ENCODE results near the gene FAM222A.
A peak's percentile ranks its signal among the peaks of the same experiment; 100 is the strongest.

The FAM222A gene

DNA sequence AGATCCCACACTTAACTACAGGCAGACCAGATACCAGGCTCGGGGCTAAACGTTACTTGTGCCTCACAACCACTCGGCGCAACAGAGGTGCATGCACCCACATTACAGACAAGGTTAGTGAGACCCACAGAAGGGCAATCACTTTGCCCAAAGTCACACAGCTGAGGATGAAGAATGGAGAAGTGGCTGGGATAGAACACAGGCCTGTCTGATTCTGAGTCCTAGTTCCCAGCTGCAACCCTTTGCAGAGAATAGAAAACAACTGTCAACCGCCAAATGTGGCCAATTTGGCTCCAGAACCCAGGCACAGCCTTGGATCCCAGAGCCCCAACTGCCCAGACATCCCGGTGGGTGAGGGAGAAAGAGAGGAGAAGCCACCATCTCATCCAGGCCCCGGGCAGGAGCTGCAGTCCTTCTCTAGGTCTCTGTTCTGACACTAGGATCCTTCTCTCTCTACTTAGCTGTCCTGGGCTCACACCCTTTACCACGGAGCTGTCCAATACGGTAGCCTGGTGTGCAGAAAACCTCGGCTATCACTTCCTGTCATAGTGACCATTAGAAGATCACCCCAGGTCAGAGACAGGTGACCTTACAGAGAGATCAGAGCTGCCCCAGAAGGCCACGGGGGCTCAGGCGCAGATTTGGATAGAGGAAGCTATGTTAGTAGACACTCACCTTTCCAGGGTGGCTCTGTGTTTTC, 59.1 kb downstream of the FAM222A start:
- ATAC-seq: no peak
- TF ChIP-seq ZNF565 (CRISPR knock-in tag; conservative IDR thresholded peaks at IDR 0.05; ENCODE audit: low read depth) (no peak), ZFP30 (CRISPR knock-in tag; IDR thresholded peaks at IDR 0.05) (no peak), SNAI2 (CRISPR knock-in tag; IDR thresholded peaks at IDR 0.05) (no peak), ARNTL (CRISPR knock-in tag; IDR thresholded peaks at IDR 0.05; ENCODE audit: borderline replicate concordance, low read depth) (no peak), CSDC2 (CRISPR knock-in tag; IDR thresholded peaks at IDR 0.05) (no peak), ESRRG (CRISPR knock-in tag; IDR thresholded peaks at IDR 0.05) (no peak), OSR1 (CRISPR knock-in tag; IDR thresholded peaks at IDR 0.05) (no peak), BACH2 (CRISPR knock-in tag; IDR thresholded peaks at IDR 0.05; ENCODE audit: borderline replicate concordance) (no peak), CREB5 (CRISPR knock-in tag; IDR thresholded peaks at IDR 0.05; ENCODE audit: low read depth) (no peak), ZNF8 (CRISPR knock-in tag; IDR thresholded peaks at IDR 0.05) (no peak)

GRCh38 chr12:109773384-109774011, 59.9 kb downstream of the FAM222A start:
- TF ChIP-seq CSDC2 (CRISPR knock-in tag; IDR thresholded peaks at IDR 0.05) (no peak), CREB5 (CRISPR knock-in tag; IDR thresholded peaks at IDR 0.05; ENCODE audit: low read depth) (no peak), RARB (CRISPR knock-in tag; IDR thresholded peaks at IDR 0.05) (no peak), ZNF565 (CRISPR knock-in tag; conservative IDR thresholded peaks at IDR 0.05; ENCODE audit: low read depth) (no peak), TOX (CRISPR knock-in tag; IDR thresholded peaks at IDR 0.05; ENCODE audit: borderline replicate concordance) (no peak), PPARA (CRISPR knock-in tag; IDR thresholded peaks at IDR 0.05; ENCODE audit: borderline replicate concordance) (no peak), ZFP30 (CRISPR knock-in tag; IDR thresholded peaks at IDR 0.05) (no peak), ZNF70 (CRISPR knock-in tag; IDR thresholded peaks at IDR 0.05) (no peak), ZC3H10 (CRISPR knock-in tag; IDR thresholded peaks at IDR 0.05) (no peak), POU6F1 (CRISPR knock-in tag; IDR thresholded peaks at IDR 0.05; ENCODE audit: borderline replicate concordance, low read depth) (no peak), OSR1 (CRISPR knock-in tag; IDR thresholded peaks at IDR 0.05) (no peak)
- no peak for ATAC-seq

DNA sequence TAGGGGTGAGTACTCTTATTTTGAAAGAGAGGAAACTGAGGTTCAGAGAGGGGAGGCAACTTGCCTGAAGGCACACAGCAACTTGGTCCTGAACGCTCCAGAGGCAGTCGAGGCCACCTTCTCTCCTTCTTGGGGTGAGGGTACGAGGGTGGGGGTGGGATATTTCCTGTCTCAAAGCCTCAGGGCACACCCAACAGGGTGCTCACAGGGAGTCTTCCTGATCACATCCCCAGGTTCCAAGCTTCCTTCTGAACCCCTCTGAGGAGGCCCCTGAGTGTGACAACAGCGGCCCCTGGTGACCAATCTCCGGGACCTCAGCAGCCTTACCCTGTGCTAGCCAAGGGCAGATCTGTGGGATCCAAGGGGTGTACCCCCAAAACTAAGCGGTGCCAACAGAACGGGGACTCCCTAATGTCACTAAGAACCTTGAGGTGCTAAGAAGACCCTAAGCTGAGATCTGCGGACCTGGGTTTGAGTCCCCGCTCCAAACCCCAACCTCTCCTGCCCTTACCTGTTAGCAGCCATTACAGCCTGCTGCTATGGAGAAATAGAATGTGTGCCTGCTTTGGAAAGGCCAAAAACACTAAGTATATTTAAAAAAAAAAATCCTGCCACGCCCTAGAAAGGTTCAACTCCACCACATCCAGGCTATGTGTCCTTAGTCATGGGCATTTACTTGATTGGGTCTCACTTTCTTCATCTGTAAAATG, 61.7 kb downstream of the FAM222A start:
- ATAC-seq: peak; percentile 95
- no peak for TF ChIP-seq ZFP30 (CRISPR knock-in tag; IDR thresholded peaks at IDR 0.05)
- no peak for TF ChIP-seq RARB (CRISPR knock-in tag; IDR thresholded peaks at IDR 0.05)
- no peak for TF ChIP-seq ESRRG (CRISPR knock-in tag; IDR thresholded peaks at IDR 0.05)
- TF ChIP-seq CSDC2 (CRISPR knock-in tag; IDR thresholded peaks at IDR 0.05): no peak
- no peak for TF ChIP-seq PPARA (CRISPR knock-in tag; IDR thresholded peaks at IDR 0.05; ENCODE audit: borderline replicate concordance)
- TF ChIP-seq TOX (CRISPR knock-in tag; IDR thresholded peaks at IDR 0.05; ENCODE audit: borderline replicate concordance): no peak
- no peak for TF ChIP-seq ZFP3 (CRISPR knock-in tag; IDR thresholded peaks at IDR 0.05)
- TF ChIP-seq PATZ1 (CRISPR knock-in tag; IDR thresholded peaks at IDR 0.05; ENCODE audit: borderline replicate concordance): no peak
- no peak for TF ChIP-seq CSRNP3 (CRISPR knock-in tag; IDR thresholded peaks at IDR 0.05)
- no peak for TF ChIP-seq ISL1 (CRISPR knock-in tag; IDR thresholded peaks at IDR 0.05)
- no peak for TF ChIP-seq POU6F1 (CRISPR knock-in tag; IDR thresholded peaks at IDR 0.05; ENCODE audit: borderline replicate concordance, low read depth)
- no peak for TF ChIP-seq ZNF70 (CRISPR knock-in tag; IDR thresholded peaks at IDR 0.05)
- TF ChIP-seq OSR1 (CRISPR knock-in tag; IDR thresholded peaks at IDR 0.05): no peak

Measured in SK-N-SH treated with all-trans-retinoic acid at 6 μM for 48 hours (cell line).